Endothelial cell of hepatic sinusoid (primary cell): ENCODE results near the gene DENND4B.

ENCODE experiments used
- in situ Hi-C: cut with HindIII; loops from 2 replicates; pipeline ENCODE4 v1.10.0; 2017; ENCODE audit warnings: low sequenced_read_pairs

DENND4B gene

GRCh38 chr1:153888533-153888932 lies 58.0 kb downstream of the DENND4B start:
- in situ Hi-C loops, result loop anchor here (5.0 kb wide), 2 partner anchors 34 to 71 kb away; partner anchors contain the start of gene GATAD2B

- in situ Hi-C loops, result loop anchor here (5.0 kb wide), 2 partner anchors 36 to 69 kb away; partner anchors contain the start of gene GATAD2B
These were observed 60.4 kb downstream of the DENND4B start for GRCh38 chr1:153886127-153886526.

GRCh38 chr1:153883223-153883622 lies 63.3 kb downstream of the DENND4B start:
- in situ Hi-C loops, result no loop called here

GRCh38 chr1:153882296-153882912 lies 64.1 kb downstream of the DENND4B start:
- in situ Hi-C loops, result no loop called here

GRCh38 chr1:153881751-153882150 lies 64.8 kb downstream of the DENND4B start:
- in situ Hi-C loops, result no loop called here

GRCh38 chr1:153880962-153881361 lies 65.6 kb downstream of the DENND4B start:
- in situ Hi-C loops, result no loop called here

- in situ Hi-C loops, result no loop called here
These were observed 66.5 kb downstream of the DENND4B start for GRCh38 chr1:153880024-153880423.
